Activated CD4-positive, alpha-beta memory T cell treated with anti-CD3 and anti-CD28 coated beads for 36 hours (primary cell): ENCODE results near the gene SSR1. TPM values are rescaled to one million over a fixed set of nuclear protein-coding genes. Genes with fewer than 3 reads are reported as not detected.

Source experiments
- CTCF ChIA-PET: fragments of 350-600 bp; sonication (Branson Sonifier 250); formaldehyde crosslinking; loops from one replicate; lab custom pipeline; 2021; ENCODE audit warnings: antibody characterized with exemption, inconsistent platforms; lab: Charles Lee
- POLR2A ChIA-PET: fragments of 350-600 bp; sonication (Branson Sonifier 250); formaldehyde crosslinking; loops from one replicate; lab custom pipeline; 2021; ENCODE audit warnings: antibody characterized with exemption; lab: Charles Lee
- DNase-seq: peaks from one replicate; pipeline ENCODE4 v3.0.0-alpha.2; 2020
- H3K27ac Mint-ChIP-seq: one replicate; pipeline ENCODE4 v1.8.0; 2021; ENCODE audit warnings: mixed read lengths
- H3K27me3 Mint-ChIP-seq: one replicate; pipeline ENCODE4 v1.8.0; 2021; ENCODE audit warnings: mixed read lengths
- H3K36me3 Mint-ChIP-seq: one replicate; pipeline ENCODE4 v1.8.0; 2021; ENCODE audit warnings: mixed read lengths
- H3K4me1 Mint-ChIP-seq: one replicate; pipeline ENCODE4 v1.8.0; 2021; ENCODE audit warnings: low read depth, mixed read lengths
- H3K4me3 Mint-ChIP-seq: one replicate; pipeline ENCODE4 v1.8.0; 2021; ENCODE audit warnings: mild to moderate bottlenecking, mixed read lengths
- H3K9me3 Mint-ChIP-seq: one replicate; pipeline ENCODE4 v1.8.0; 2021; ENCODE audit warnings: mixed read lengths
- intact Hi-C: fragments of 100-400 bp; cut with micrococcal nuclease; formaldehyde crosslinking; loops from one replicate; pipeline ENCODE4 v1.15.1; 2023
- total RNA-seq, 2 experiments: library from RNA; stranded (reverse); gene quantifications; one replicate each; pipeline ENCODE4 v1.2.3, GENCODE V29; 2021

Gene SSR1
- total RNA-seq, 2 experiments from 2014 or later: 156 to 164 TPM

DNA sequence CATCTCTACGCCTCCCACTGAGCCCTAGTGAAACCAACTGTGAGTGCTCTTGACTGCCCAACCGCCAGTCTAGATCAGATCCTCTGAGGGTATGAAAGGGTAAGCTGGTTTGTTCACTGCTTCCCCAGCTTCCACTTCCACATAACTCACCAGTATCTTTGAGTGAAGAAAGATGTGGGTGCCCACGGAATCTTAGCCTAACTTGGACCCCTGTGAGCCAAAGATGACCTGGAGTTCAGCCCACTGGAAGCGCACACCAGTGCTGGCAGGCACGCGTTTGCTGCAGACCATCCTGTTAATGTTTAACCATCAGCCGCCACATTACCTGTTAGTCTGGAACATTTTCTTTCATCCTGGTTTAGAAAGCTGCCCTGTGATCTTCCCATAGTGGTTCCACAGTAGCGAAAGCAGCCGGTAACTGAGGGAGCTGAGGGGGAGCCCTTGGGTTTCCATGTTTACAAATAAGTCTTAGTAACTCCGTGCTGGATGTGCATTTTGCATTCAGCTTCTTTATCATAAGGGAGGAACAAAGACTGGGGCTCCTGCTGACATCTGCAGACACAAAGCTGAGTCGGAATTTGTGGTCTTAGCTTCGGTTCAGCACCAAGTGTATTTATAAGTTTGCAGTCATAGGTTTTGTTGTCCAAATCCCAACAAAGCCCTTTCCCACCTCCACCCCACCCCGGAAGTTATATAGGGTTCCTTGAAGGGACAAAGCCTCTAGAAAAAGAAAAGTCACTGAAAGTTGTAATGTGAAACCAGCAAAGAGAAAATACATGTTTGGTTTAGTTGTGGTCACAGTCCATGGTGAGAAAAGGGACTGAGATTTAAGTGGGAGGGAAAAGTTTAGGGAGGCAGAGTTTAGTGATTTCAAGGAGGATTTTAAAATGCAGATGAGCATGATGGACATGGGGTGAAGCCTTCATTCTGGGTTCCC, 71.0 kb downstream of the SSR1 start:
- Mint-ChIP-seq H3K36me3 (peaks cover 9% of the 10 kb centered on the region), H3K27ac (no peak overlapping the region), H3K9me3 (no peaks in the 10 kb centered on the region), H3K4me3 (no peak overlapping the region), H3K27me3 (no peaks in the 10 kb centered on the region), H3K4me1 (peaks cover 14% of the 10 kb centered on the region)
- POLR2A ChIA-PET: no interaction called here
- intact Hi-C loops: no loop called here
- CTCF ChIA-PET: interaction anchor here (0.6 to 4.3 kb wide), 10 partner anchors 9 to 565 kb away, joined by 3 to 32 read pairs (median 6); no protein-coding TSS in a partner anchor
- no peak for DNase-seq

DNA sequence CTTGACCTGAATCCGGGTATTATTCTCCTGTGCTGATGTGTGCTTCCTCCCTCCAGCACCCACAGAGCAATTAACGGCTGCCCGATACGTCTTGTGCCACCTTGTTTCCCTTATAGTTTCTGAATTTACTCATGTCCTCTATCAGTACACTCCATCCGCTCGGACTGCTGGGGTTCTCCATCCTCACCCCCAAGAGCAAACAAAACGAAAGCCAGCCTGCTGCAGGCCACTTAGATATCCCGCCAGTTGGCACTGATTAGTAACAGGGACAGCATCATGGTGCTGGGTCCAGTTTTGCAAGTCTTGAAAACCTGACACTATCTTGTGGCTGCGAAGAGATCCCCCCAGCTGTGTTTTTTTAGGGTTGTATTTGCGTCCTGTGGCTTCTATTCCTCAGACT, 71.8 kb downstream of the SSR1 start:
- H3K4me1 Mint-ChIP-seq: peaks cover 19% of the 10 kb centered on the region
- H3K4me3 Mint-ChIP-seq: no peak overlapping the region
- H3K27me3 Mint-ChIP-seq: no peaks in the 10 kb centered on the region
- no peak for DNase-seq
- H3K27ac Mint-ChIP-seq: no peak overlapping the region
- H3K36me3 Mint-ChIP-seq: peaks cover 9% of the 10 kb centered on the region
- POLR2A ChIA-PET: no interaction called here
- no peaks in the 10 kb centered on the region for H3K9me3 Mint-ChIP-seq
- intact Hi-C loops: no loop called here
- CTCF ChIA-PET: interaction anchor here (4.3 kb wide), 1 partner anchor 564 kb away, joined by 32 read pairs; no protein-coding TSS in a partner anchor

DNA sequence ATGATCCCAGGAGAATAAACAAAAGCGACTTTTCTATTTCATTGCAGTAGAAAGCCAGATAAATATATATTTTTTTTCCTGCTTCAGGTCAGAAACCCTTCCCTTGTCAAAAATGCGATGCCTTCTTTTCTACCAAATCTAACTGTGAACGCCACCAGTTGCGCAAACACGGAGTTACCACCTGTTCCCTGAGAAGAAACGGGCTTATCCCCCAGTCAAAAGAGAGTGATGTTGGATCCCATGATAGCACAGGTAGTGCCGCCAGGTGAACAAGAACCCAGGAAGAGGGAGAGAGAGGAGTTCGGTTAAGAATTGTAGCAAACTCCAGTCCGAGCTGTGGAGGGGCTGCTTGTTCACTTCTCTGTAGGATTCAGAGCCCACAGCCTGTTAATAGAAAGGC, 72.6 kb downstream of the SSR1 start:
- H3K9me3 Mint-ChIP-seq: no peaks in the 10 kb centered on the region
- no peak overlapping the region for H3K4me3 Mint-ChIP-seq
- POLR2A ChIA-PET: no interaction called here
- CTCF ChIA-PET: no interaction called here
- peaks cover 6% of the 10 kb centered on the region for H3K36me3 Mint-ChIP-seq
- intact Hi-C loops: no loop called here
- no peaks in the 10 kb centered on the region for H3K27me3 Mint-ChIP-seq
- peaks cover 20% of the 10 kb centered on the region for H3K4me1 Mint-ChIP-seq
- DNase-seq: no peak
- no peak overlapping the region for H3K27ac Mint-ChIP-seq

DNA sequence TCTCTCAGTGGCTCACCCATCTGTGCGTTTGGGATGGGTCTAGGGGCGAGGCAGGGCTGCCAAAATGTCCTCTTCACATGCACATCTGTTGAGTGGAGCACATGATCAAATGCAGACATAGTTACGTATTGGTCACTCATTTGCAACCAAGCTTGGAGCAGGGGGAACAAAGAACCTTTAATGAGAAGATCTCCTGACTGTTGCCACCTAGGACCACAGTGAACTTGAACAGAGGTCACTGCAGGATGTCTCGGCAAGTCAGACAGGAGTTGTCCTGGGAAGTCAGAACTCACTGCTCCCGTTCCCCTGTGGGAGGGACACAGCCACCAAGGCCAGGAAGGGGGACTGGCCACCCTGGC, 73.4 kb downstream of the SSR1 start:
- DNase-seq: no peak
- peaks cover 20% of the 10 kb centered on the region for H3K4me1 Mint-ChIP-seq
- intact Hi-C loops: loop anchor here (2.0 to 5.0 kb wide), 3 partner anchors 133 to 451 kb away; partner anchors contain the start of gene RREB1
- H3K27me3 Mint-ChIP-seq: no peaks in the 10 kb centered on the region
- ChIA-PET POLR2A (no interaction called here), CTCF (interaction anchor here (0.6 to 3.2 kb wide), 12 partner anchors 15 to 562 kb away, joined by 3 to 21 read pairs (median 4); no protein-coding TSS in a partner anchor)
- no peaks in the 10 kb centered on the region for H3K9me3 Mint-ChIP-seq
- H3K27ac Mint-ChIP-seq: no peak overlapping the region
- no peak overlapping the region for H3K4me3 Mint-ChIP-seq
- H3K36me3 Mint-ChIP-seq: peaks cover 6% of the 10 kb centered on the region

DNA sequence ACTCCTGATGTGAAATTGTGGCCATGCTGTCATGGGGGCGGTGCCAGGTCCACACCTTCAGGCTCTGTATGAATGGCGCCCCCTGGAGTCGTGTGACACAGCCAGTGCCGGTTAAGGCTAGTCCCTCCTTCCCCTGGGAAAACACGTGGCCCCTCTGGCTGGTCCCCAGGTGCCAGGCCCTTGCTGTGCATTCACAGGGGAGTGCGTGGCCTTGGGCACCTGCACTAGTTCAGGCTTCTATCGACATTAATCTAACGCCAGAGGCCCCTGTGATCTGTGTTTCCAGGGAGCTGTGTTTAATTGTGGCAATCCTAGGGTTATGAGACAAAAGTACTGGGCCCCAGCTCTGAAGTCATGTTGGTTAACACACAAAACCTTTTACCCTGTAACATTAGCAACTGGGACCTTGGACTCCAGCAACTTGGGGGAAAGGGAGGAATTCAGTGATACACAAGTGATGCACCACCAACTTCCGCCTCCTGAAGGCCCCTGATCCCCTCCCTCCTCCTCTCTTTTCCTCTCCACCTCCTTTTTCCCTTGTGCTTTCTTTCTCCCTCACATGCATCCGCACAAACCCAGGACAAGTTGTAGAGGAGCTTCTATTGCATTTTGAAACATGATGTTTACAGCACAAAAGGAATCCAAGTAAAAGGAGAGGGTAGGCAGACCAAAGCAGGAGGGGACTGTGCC, 74.0 kb downstream of the SSR1 start:
- DNase-seq: peak; percentile 86
- Mint-ChIP-seq H3K27ac (no peak overlapping the region), H3K36me3 (peaks cover 6% of the 10 kb centered on the region), H3K4me1 (peaks cover 20% of the 10 kb centered on the region), H3K4me3 (no peak overlapping the region), H3K9me3 (no peaks in the 10 kb centered on the region), H3K27me3 (no peaks in the 10 kb centered on the region)
- intact Hi-C loops: loop anchor here (2.0 to 5.0 kb wide), 3 partner anchors 132 to 450 kb away; partner anchors contain the start of gene RREB1
- ChIA-PET POLR2A (no interaction called here), CTCF (interaction anchor here (0.6 to 3.2 kb wide), 18 partner anchors 15 to 562 kb away, joined by 3 to 21 read pairs (median 3); no protein-coding TSS in a partner anchor)

DNA sequence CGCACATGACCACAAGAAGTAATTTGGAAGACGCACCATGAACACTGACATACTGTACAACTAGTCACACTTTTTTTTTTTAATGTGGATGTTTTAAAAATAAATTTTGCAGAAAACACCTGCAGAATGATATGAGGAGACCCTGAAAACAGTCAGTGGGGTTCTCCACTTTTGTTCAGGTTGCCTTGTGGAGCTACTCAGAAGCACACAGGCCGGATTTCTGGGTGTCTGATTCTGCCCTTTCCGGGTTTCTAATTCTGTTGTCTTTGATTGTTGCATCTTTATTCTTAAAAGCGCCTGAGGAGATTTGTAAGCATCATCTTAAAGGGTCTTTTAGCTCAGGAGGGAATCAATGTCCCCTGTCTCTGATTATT, 74.5 kb downstream of the SSR1 start:
- Mint-ChIP-seq H3K36me3 (peaks cover 6% of the 10 kb centered on the region), H3K27me3 (no peaks in the 10 kb centered on the region), H3K4me1 (peaks cover 20% of the 10 kb centered on the region), H3K9me3 (no peaks in the 10 kb centered on the region), H3K27ac (no peak overlapping the region), H3K4me3 (no peak overlapping the region)
- ChIA-PET POLR2A (no interaction called here), CTCF (interaction anchor here (0.7 to 3.2 kb wide), 17 partner anchors 14 to 561 kb away, joined by 3 to 21 read pairs (median 3); no protein-coding TSS in a partner anchor)
- intact Hi-C loops: loop anchor here (2.0 to 5.0 kb wide), 3 partner anchors 132 to 450 kb away; partner anchors contain the start of gene RREB1
- DNase-seq: no peak

DNA sequence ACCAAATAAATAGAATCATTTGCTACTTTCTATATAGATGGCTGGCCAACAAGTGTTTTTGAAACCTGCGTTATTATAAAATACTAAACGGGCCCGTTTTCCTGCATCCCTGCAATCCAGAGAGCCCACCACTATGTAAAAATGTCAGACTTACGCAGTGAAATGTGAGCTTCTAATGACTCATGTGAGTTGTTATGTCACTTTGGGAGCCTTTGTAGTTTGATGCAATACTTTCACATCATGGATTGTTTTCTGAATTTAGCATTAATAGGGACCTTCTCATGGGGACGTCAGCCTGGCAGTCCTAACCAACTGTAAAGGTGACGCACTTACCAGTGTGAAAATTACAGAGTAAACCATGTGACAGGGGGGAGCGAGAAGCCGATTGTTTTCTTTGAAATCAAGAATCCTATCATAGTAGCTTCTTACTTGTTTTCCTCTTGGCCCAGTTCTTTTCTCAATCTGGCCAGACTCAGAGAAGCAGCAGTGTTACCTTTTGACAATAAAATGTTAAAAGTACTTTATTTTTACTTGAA, 75.3 kb downstream of the SSR1 start:
- H3K4me1 Mint-ChIP-seq: peaks cover 15% of the 10 kb centered on the region
- POLR2A ChIA-PET: no interaction called here
- H3K36me3 Mint-ChIP-seq: peaks cover 6% of the 10 kb centered on the region
- H3K9me3 Mint-ChIP-seq: no peaks in the 10 kb centered on the region
- no peak overlapping the region for H3K27ac Mint-ChIP-seq
- DNase-seq: no peak
- CTCF ChIA-PET: interaction anchor here (0.9 to 3.2 kb wide), 6 partner anchors 14 to 560 kb away, joined by 3 to 21 read pairs (median 4); no protein-coding TSS in a partner anchor
- H3K4me3 Mint-ChIP-seq: no peak overlapping the region
- intact Hi-C loops: loop anchor here (2.0 to 5.0 kb wide), 3 partner anchors 131 to 449 kb away; partner anchors contain the start of gene RREB1
- no peaks in the 10 kb centered on the region for H3K27me3 Mint-ChIP-seq

DNA sequence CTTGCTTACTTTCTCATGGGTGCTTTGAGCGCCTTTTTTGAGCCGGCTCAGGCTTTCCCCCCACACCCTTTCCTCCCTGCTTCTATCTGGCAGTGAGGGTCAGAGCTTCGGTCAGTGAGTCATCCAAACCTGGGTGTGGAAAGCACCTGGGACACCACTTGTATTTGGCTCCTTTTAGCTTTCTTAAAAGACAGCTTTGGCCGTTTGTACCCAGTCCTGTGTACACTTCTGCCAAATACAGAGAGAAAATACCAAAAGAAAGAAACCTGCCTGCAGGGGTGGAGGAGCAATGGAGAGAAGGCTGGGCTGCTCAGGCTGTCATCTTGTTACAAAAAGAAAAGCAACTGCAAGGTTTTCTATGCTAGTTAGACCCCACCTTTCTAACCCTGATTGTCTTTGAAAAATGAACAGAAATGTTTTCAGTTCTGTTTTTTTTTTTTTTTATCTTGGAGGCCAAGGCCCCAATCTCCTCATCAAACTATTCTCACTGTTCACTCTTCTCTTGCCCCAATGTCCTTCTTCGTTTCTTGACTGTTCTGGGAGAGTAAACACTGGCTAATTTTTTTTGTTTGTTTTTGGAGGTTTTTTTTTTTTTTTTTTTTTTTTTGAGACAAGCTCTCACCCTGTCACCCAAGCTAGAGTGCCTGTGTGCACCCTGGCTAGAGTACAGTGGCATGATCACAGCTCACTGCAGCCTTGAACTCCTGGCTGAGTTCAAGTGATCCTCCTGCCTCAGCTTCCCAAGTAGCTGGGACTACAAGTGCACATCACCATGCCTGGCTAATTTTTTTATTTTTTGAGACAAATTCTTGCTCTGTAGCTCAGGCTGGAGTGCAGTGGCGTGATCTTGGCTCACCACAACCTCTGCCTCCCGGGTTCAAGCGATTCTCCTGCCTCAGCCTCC, 76.4 kb downstream of the SSR1 start:
- intact Hi-C loops: loop anchor here (5.0 kb wide), 1 partner anchor 319 kb away; no protein-coding TSS in a partner anchor
- H3K9me3 Mint-ChIP-seq: no peaks in the 10 kb centered on the region
- H3K4me3 Mint-ChIP-seq: no peak overlapping the region
- POLR2A ChIA-PET: interaction anchor here (0.6 kb wide), 1 partner anchor 198 kb away, joined by 4 read pairs; no protein-coding TSS in a partner anchor
- CTCF ChIA-PET: interaction anchor here (1.1 to 3.2 kb wide), 2 partner anchors 559 to 560 kb away, joined by 3 to 21 read pairs; no protein-coding TSS in a partner anchor
- H3K27ac Mint-ChIP-seq: peak overlapping the region; percentile 43
- H3K36me3 Mint-ChIP-seq: peaks cover 13% of the 10 kb centered on the region
- H3K4me1 Mint-ChIP-seq: peaks cover 10% of the 10 kb centered on the region
- DNase-seq: no peak
- no peaks in the 10 kb centered on the region for H3K27me3 Mint-ChIP-seq

DNA sequence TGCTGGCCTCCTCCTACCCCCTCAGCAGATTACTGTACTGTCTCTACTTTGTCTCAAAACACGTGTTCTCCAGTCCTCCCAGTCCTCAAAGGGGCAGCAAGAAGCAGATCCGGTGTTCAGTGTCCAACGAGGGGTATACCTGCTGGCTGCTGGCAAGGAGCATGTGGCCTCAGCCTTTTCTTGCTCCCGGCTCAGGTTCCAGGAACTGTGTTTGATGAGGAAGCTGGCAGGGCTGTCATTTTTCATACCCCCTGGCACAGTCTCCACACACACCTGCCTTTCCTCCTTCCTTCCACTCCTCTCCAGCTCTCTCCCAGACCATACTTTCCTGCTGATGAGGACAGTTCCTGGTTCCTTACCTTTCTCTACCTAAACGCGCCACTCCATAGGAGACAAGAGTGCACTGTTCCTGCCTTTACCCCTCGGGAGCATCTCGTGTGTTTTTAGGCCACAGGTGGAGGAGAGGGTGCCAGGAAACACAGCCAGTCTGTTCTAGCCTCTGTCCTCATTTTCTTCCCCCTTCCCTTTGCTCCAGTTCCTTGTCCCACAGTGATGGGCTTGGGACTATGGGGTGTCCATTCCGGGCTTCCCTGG, 77.2 kb downstream of the SSR1 start:
- Mint-ChIP-seq H3K9me3 (no peaks in the 10 kb centered on the region), H3K4me1 (peaks cover 10% of the 10 kb centered on the region), H3K4me3 (no peak overlapping the region), H3K27ac (peak overlapping the region; percentile 43), H3K27me3 (no peaks in the 10 kb centered on the region), H3K36me3 (peaks cover 17% of the 10 kb centered on the region)
- POLR2A ChIA-PET: interaction anchor here (0.6 kb wide), 1 partner anchor 198 kb away, joined by 4 read pairs; no protein-coding TSS in a partner anchor
- CTCF ChIA-PET: interaction anchor here (1.1 to 4.3 kb wide), 2 partner anchors 7 to 559 kb away, joined by 3 to 20 read pairs; no protein-coding TSS in a partner anchor
- intact Hi-C loops: loop anchor here (5.0 kb wide), 1 partner anchor 319 kb away; no protein-coding TSS in a partner anchor
- DNase-seq: no peak

DNA sequence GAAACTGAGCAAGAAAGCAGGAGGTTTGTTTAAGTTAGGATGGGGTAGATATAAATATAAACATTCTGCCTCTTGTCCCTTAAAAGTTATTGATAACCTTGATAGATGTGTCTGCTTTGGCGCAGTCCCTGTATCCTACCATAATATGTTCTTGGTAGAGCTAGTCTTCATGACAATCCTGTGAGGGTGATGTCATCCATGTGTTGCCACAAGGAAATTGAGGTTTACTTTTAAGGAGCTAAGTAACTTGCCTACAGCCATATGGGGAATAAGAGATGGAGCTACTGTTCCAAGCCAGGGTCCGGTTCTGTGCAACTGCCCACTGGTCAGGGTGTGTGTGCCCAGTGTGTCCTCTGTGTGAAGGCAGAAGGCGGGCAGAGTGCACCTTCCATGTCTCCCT, 78.5 kb downstream of the SSR1 start:
- Mint-ChIP-seq H3K27ac (no peak overlapping the region), H3K27me3 (no peaks in the 10 kb centered on the region), H3K4me1 (peaks cover 10% of the 10 kb centered on the region), H3K9me3 (no peaks in the 10 kb centered on the region), H3K36me3 (peaks cover 20% of the 10 kb centered on the region), H3K4me3 (no peak overlapping the region)
- CTCF ChIA-PET: interaction anchor here (4.3 kb wide), 1 partner anchor 9 kb away, joined by 20 read pairs; no protein-coding TSS in a partner anchor
- DNase-seq: no peak
- POLR2A ChIA-PET: no interaction called here
- intact Hi-C loops: no loop called here
